H9 (cell line): Measurements from ENCODE around the gene IL1RAPL1. TPM values are rescaled to one million over a fixed set of nuclear protein-coding genes. Genes with fewer than 3 reads are reported as not detected.
"Not testable (repeated sequence)": the region's sequence is repeated elsewhere in the genome, so short reads cannot be mapped to it uniquely, and the experiment has no call there.

ENCODE experiments used
- DNase-seq: peaks from one replicate; pipeline ENCODE4 v3.0.0-alpha.2; 2017
- H2AFZ ChIP-seq: one replicate; pipeline ENCODE4 v1.6.1; 2013; ENCODE audit warnings: mild to moderate bottlenecking, low read length, control low read depth, moderate library complexity
- H2AK5ac ChIP-seq: 2 replicates; pipeline ENCODE4 v1.6.1; 2013; ENCODE audit warnings: low read length, control low read depth, mixed read lengths; ENCODE audit not compliant: insufficient read length
- H2BK120ac ChIP-seq: one replicate; pipeline ENCODE4 v1.6.1; 2013; ENCODE audit warnings: low read depth, mild to moderate bottlenecking, low read length, control low read depth, inconsistent platforms; ENCODE audit not compliant: poor library complexity, severe bottlenecking
- H2BK12ac ChIP-seq: 2 replicates; pipeline ENCODE4 v1.6.1; 2013; ENCODE audit warnings: low read length, control low read depth, mixed read lengths, low read depth; ENCODE audit not compliant: insufficient read length
- H2BK15ac ChIP-seq: 2 replicates; pipeline ENCODE4 v1.6.1; 2013; ENCODE audit warnings: low read depth, low read length, control low read depth
- H2BK20ac ChIP-seq: one replicate; pipeline ENCODE4 v1.6.1; 2013; ENCODE audit warnings: low read depth, mild to moderate bottlenecking, low read length, control low read depth, inconsistent platforms; ENCODE audit not compliant: poor library complexity, severe bottlenecking
- H2BK5ac ChIP-seq: 2 replicates; pipeline ENCODE4 v1.6.1; 2013; ENCODE audit warnings: low read length, control low read depth, mixed read lengths; ENCODE audit not compliant: insufficient read length
- H3K14ac ChIP-seq: 2 replicates; pipeline ENCODE4 v1.6.1; 2013; ENCODE audit warnings: low read length, control low read depth; ENCODE audit not compliant: insufficient read depth
- H3K18ac ChIP-seq: 2 replicates; pipeline ENCODE4 v1.6.1; 2013; ENCODE audit warnings: low read depth, mild to moderate bottlenecking, mixed read lengths, low read length, control low read depth; ENCODE audit not compliant: insufficient read length
- H3K23ac ChIP-seq: 2 replicates; pipeline ENCODE4 v1.6.1; 2013; ENCODE audit warnings: low read length, control low read depth, mixed read lengths, low read depth; ENCODE audit not compliant: insufficient read length
- H3K23me2 ChIP-seq: 2 replicates; pipeline ENCODE4 v1.6.1; 2013; ENCODE audit warnings: low read depth, mild to moderate bottlenecking, mixed read lengths, low read length, control low read depth; ENCODE audit not compliant: insufficient read length, poor library complexity, severe bottlenecking
- H3K27ac ChIP-seq: 2 replicates; pipeline ENCODE4 v1.5.1; 2013; ENCODE audit warnings: low read length, control low read depth, mixed read lengths, low read depth; ENCODE audit not compliant: insufficient read length
- H3K27me3 ChIP-seq: 2 replicates; pipeline ENCODE4 v1.6.1; 2013; ENCODE audit warnings: low read length, control low read depth, inconsistent platforms; ENCODE audit not compliant: insufficient read depth
- H3K4ac ChIP-seq: 2 replicates; pipeline ENCODE4 v1.6.1; 2013; ENCODE audit warnings: low read depth, mild to moderate bottlenecking, control low read depth, inconsistent platforms, low read length, moderate library complexity
- H3K4me1 ChIP-seq: 2 replicates; pipeline ENCODE4 v1.6.1; 2013; ENCODE audit warnings: low read length, control low read depth, inconsistent platforms; ENCODE audit not compliant: insufficient read depth
- H3K4me2 ChIP-seq: 2 replicates; pipeline ENCODE4 v1.6.1; 2013; ENCODE audit warnings: low read length, control low read depth, mixed read lengths; ENCODE audit not compliant: insufficient read length, insufficient read depth
- H3K56ac ChIP-seq: 2 replicates; pipeline ENCODE4 v1.6.1; 2013; ENCODE audit warnings: low read depth, mild to moderate bottlenecking, mixed read lengths, low read length, control low read depth; ENCODE audit not compliant: insufficient read length
- H3K79me1 ChIP-seq: 2 replicates; pipeline ENCODE4 v1.6.1; 2013; ENCODE audit warnings: low read depth, mild to moderate bottlenecking, moderate library complexity, low read length, control low read depth, inconsistent platforms; ENCODE audit not compliant: insufficient read depth, poor library complexity, severe bottlenecking
- H3K79me2 ChIP-seq: 2 replicates; pipeline ENCODE4 v1.6.1; 2013; ENCODE audit warnings: low read length, control low read depth, inconsistent platforms; ENCODE audit not compliant: insufficient read depth
- H3K9ac ChIP-seq: 2 replicates; pipeline ENCODE4 v1.6.1; 2013; ENCODE audit warnings: low read length, control low read depth, mixed read lengths; ENCODE audit not compliant: insufficient read length; ENCODE audit errors: extremely low read depth
- H3K9me3 ChIP-seq: one replicate; pipeline ENCODE4 v1.6.1; 2013; ENCODE audit warnings: low read depth, low read length, inconsistent platforms; ENCODE audit not compliant: control insufficient read depth
- H3T11ph ChIP-seq: one replicate; pipeline ENCODE4 v1.6.1; 2013; ENCODE audit warnings: mild to moderate bottlenecking, low read length, control low read depth, inconsistent platforms
- H4K20me1 ChIP-seq: one replicate; pipeline ENCODE4 v1.6.1; 2013; ENCODE audit not compliant: control insufficient read depth, insufficient read length, insufficient read depth
- H4K5ac ChIP-seq: 2 replicates; pipeline ENCODE4 v1.6.1; 2013; ENCODE audit warnings: low read depth, mild to moderate bottlenecking, mixed read lengths, low read length, control low read depth; ENCODE audit not compliant: insufficient read length
- H4K8ac ChIP-seq: replicated peaks from 2 replicates; pipeline ENCODE4 v1.6.1; 2013; ENCODE audit warnings: low read length, control low read depth, mixed read lengths, low read depth; ENCODE audit not compliant: insufficient read length
- H4K91ac ChIP-seq: 2 replicates; pipeline ENCODE4 v1.6.1; 2013; ENCODE audit warnings: low read depth, mild to moderate bottlenecking, moderate library complexity, mixed read lengths, low read length, control low read depth; ENCODE audit not compliant: insufficient read length
- H3K27ac Mint-ChIP-seq, 3 experiments: 2 replicates in 2 of 3; 3 replicates in 1 of 3; pipeline ENCODE4 v1.8.0; 2020 to 2021; ENCODE audit warnings: mixed read lengths in 3 of 3, mild to moderate bottlenecking in 1 of 3, moderate library complexity in 1 of 3
- H3K27me3 Mint-ChIP-seq: 2 replicates; pipeline ENCODE4 v1.8.0; 2021; ENCODE audit warnings: low read depth, mild to moderate bottlenecking, moderate library complexity, mixed read lengths
- H3K36me3 Mint-ChIP-seq, 3 experiments: 2 replicates in 2 of 3; 3 replicates in 1 of 3; pipeline ENCODE4 v1.8.0; 2020 to 2021; ENCODE audit warnings: low read depth in 3 of 3, mixed read lengths in 3 of 3; ENCODE audit not compliant: insufficient read depth in 1 of 3
- H3K4me1 Mint-ChIP-seq, 2 experiments: 2 replicates each; pipeline ENCODE4 v1.8.0; 2020; ENCODE audit warnings: mixed read lengths in 2 of 2
- H3K4me3 Mint-ChIP-seq, 2 experiments: 2 replicates in 1 of 2; 3 replicates in 1 of 2; pipeline ENCODE4 v1.8.0; 2020 to 2021; ENCODE audit warnings: mild to moderate bottlenecking in 2 of 2, mixed read lengths in 2 of 2, moderate library complexity in 1 of 2
- H3K9me3 Mint-ChIP-seq, 2 experiments: 2 replicates in 1 of 2; 3 replicates in 1 of 2; pipeline ENCODE4 v1.8.0; 2020; ENCODE audit warnings: mild to moderate bottlenecking in 2 of 2, mixed read lengths in 2 of 2, moderate library complexity in 1 of 2
- CTCF ChIP-seq: fragments of 200-600 bp; sonication (generic); conservative IDR thresholded peaks from 3 replicates; pipeline ENCODE4 v1.8.0; 2021; ENCODE audit warnings: antibody characterized with exemption, mild to moderate bottlenecking
- WGBS: extraction: QIAGEN DNeasy Blood & Tissue Kit; methylation state at CpG from one replicate; pipeline ENCODE4 v1.1.7; 2013; ENCODE audit warnings: missing lambda C conversion rate, low lambda C conversion rate, mixed read lengths; ENCODE audit not compliant: insufficient read length; ENCODE audit errors: extremely low coverage; 5-methylcytosine and 5-hydroxymethylcytosine counted together
- total RNA-seq: library from RNA; stranded (reverse); gene quantifications from 2 replicates; pipeline ENCODE4 v1.2.1, GENCODE V29; 2021

IL1RAPL1 gene
- total RNA-seq, 1 experiment from 2014 or later, result 0.31 TPM

- Histone ChIP-seq H2AFZ (no peak overlapping the region), H3K23ac (no peak overlapping the region), H3K4me2 (no peak overlapping the region), H3K56ac (no peak overlapping the region), H2BK120ac (no peak overlapping the region), H3K79me1 (no peaks in the 10 kb centered on the region), H3K4ac (no peak overlapping the region), H2BK20ac (no peak overlapping the region), H4K20me1 (no peaks in the 10 kb centered on the region), H4K8ac (no peak overlapping the region), H2AK5ac (no peak overlapping the region), H3K27ac (no peak overlapping the region), H3T11ph (no peak overlapping the region), H3K9ac (no peak overlapping the region), H3K14ac (no peak overlapping the region), H4K91ac (no peak overlapping the region), H3K18ac (no peak overlapping the region), H3K79me2 (no peaks in the 10 kb centered on the region), H4K5ac (no peak overlapping the region), H3K27me3 (no peaks in the 10 kb centered on the region), H3K23me2 (no peaks in the 10 kb centered on the region), H3K4me1 (no peaks in the 10 kb centered on the region), H3K9me3 (no peaks in the 10 kb centered on the region), H2BK15ac (no peak overlapping the region), H2BK12ac (no peak overlapping the region), H2BK5ac (no peak overlapping the region)
- Mint-ChIP-seq H3K4me1 (peaks cover 26 to 28% of the 10 kb centered on the region in 2 experiments), H3K27ac (no peak overlapping the region), H3K27me3 (no peaks in the 10 kb centered on the region), H3K36me3 (no peaks in the 10 kb centered on the region), H3K4me3 (no peak overlapping the region), H3K9me3 (peaks cover 0 to 39% of the 10 kb centered on the region in 2 experiments; a peak in 3 of 5 replicates)
- DNase-seq, result no peak
- no peak for TF ChIP-seq CTCF
- no CpG with 5 or more reads among the region's 1 CpG for WGBS
Measured at GRCh38 chrX:29318012-29318411, 730.8 kb downstream of the IL1RAPL1 start.

- not testable (repeated sequence) for H3K14ac ChIP-seq, H2AK5ac ChIP-seq, H3K23ac ChIP-seq, H3K9ac ChIP-seq, H3K27me3 Mint-ChIP-seq, H3K4me3 Mint-ChIP-seq, H2BK5ac ChIP-seq, H4K5ac ChIP-seq, H3K79me1 ChIP-seq, H4K8ac ChIP-seq, H3K4me2 ChIP-seq, H3K36me3 Mint-ChIP-seq, H3K56ac ChIP-seq, H2AFZ ChIP-seq, H3K9me3 ChIP-seq, H3K79me2 ChIP-seq, H3K4me1 ChIP-seq, H3K27ac Mint-ChIP-seq, H3K27ac ChIP-seq, H2BK15ac ChIP-seq, H3T11ph ChIP-seq, H4K91ac ChIP-seq, H3K23me2 ChIP-seq, H2BK120ac ChIP-seq, H2BK20ac ChIP-seq, H2BK12ac ChIP-seq, H3K18ac ChIP-seq, H3K4ac ChIP-seq, H3K27me3 ChIP-seq, DNase-seq, H4K20me1 ChIP-seq, H3K4me1 Mint-ChIP-seq
- H3K9me3 Mint-ChIP-seq, result peaks cover 8 to 35% of the 10 kb centered on the region in 2 experiments
- WGBS, result no CpG with 5 or more reads among the region's 3 CpGs
Measured at GRCh38 chrX:29332429-29332828, 745.2 kb downstream of the IL1RAPL1 start.
